ENCODE results near the gene ABO.
"Not testable (repeated sequence)": the region's sequence is repeated elsewhere in the genome, so short reads cannot be mapped to it uniquely, and the experiment has no call there.

ABO gene

GRCh38 chr9:133225171-133226011 is 49.6 kb downstream of the ABO start:
- no peak for DNase-seq (ENCODE audit: low spot score)

GRCh38 chr9:133224762-133225161 is 50.2 kb downstream of the ABO start:
- no peak for DNase-seq (ENCODE audit: low spot score)

- not testable (repeated sequence) for DNase-seq (ENCODE audit: low spot score)
Observed at GRCh38 chr9:133223159-133223756, 51.7 kb downstream of the ABO start.

- not testable (repeated sequence) for DNase-seq (ENCODE audit: low spot score)
Observed at GRCh38 chr9:133221994-133222393, 53.0 kb downstream of the ABO start.

- no peak for DNase-seq (ENCODE audit: low spot score)
Observed at GRCh38 chr9:133221177-133221809, 53.7 kb downstream of the ABO start.

- DNase-seq (ENCODE audit: low spot score): not testable (repeated sequence)
Observed at GRCh38 chr9:133218049-133218975, 56.7 kb downstream of the ABO start.

- DNase-seq (ENCODE audit: low spot score): not testable (repeated sequence)
Observed at GRCh38 chr9:133217333-133217988, 57.5 kb downstream of the ABO start.

GRCh38 chr9:133214276-133214675 is 60.7 kb downstream of the ABO start:
- not testable (repeated sequence) for DNase-seq (ENCODE audit: low spot score)

GRCh38 chr9:133210609-133211008 is 64.4 kb downstream of the ABO start:
- DNase-seq (ENCODE audit: low spot score): no peak

GRCh38 chr9:133210202-133210532 is 64.8 kb downstream of the ABO start:
- DNase-seq (ENCODE audit: low spot score): no peak

- DNase-seq (ENCODE audit: low spot score): not testable (repeated sequence)
Observed at GRCh38 chr9:133209327-133210201, 65.4 kb downstream of the ABO start.

GRCh38 chr9:133208880-133209300 is 66.1 kb downstream of the ABO start, which contains the start of gene OBP2B:
OBP2B (minus strand) TSS chr9:133209250; CDS start chr9:133209199, 51 bp downstream.
- DNase-seq (ENCODE audit: low spot score): not testable (repeated sequence)

GRCh38 chr9:133208171-133208879 is 66.7 kb downstream of the ABO start:
- DNase-seq (ENCODE audit: low spot score): not testable (repeated sequence)

GRCh38 chr9:133207540-133208170 is 67.3 kb downstream of the ABO start:
- DNase-seq (ENCODE audit: low spot score): no peak

- DNase-seq (ENCODE audit: low spot score): no peak
Observed at GRCh38 chr9:133207021-133207531, 67.9 kb downstream of the ABO start.

- no peak for DNase-seq (ENCODE audit: low spot score)
Observed at GRCh38 chr9:133205996-133206931, 68.7 kb downstream of the ABO start.

- not testable (repeated sequence) for DNase-seq (ENCODE audit: low spot score)
Observed at GRCh38 chr9:133205481-133205887, 69.5 kb downstream of the ABO start.
